ENCODE results near the gene HSCB.
"Not testable (repeated sequence)": the region's sequence is repeated elsewhere in the genome, so short reads cannot be mapped to it uniquely, and the experiment has no call there.

HSCB gene

DNA sequence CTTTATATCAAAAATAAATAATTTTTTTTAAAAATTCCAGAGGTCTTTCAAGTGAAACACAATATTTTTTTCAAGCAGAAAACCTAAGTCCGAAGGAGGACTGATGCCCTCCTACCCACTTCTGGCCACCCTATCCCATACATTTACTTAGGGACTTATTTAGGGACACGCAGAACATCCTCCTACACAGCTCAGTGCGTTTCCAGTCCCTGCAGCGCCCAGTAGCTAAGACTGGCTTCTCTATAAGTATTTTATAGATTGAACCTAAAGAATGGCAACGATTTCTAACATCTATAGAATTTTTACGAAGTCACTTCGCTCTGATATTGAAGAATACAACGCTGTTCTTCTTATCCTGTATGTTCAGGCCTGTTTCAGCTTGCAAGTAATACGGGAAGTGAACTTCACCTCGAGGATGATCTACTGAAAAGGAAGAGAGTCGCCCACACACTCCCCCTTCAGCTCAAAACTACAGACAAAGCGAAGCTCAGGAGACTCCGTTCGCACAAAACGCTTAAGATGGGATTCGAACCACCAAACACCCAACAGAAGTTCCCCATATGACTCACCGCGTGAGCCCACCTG is 547 bp upstream of the HSCB start:
- DNase-seq: no peak

DNA sequence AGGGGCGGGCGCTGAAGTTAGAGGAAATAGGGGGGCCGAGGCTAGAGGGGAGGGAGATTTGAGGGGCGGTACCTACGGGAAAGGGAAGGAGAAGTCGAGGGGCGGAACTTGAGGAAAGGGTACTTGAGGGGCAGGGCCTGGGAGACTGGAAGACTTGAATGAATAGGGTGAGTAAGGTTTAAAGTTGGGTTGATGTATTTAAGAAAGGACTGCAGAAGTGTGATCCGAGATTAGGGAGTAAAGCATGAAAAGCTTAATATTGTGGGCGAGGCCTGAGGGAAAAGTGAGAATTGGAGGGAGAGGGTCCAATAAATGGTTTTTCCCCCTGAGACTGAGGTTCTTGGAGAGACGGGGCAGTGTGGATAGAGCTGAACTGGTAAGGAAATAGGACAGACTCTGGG is 723 bp downstream of the HSCB start:
- DNase-seq: no peak

DNA sequence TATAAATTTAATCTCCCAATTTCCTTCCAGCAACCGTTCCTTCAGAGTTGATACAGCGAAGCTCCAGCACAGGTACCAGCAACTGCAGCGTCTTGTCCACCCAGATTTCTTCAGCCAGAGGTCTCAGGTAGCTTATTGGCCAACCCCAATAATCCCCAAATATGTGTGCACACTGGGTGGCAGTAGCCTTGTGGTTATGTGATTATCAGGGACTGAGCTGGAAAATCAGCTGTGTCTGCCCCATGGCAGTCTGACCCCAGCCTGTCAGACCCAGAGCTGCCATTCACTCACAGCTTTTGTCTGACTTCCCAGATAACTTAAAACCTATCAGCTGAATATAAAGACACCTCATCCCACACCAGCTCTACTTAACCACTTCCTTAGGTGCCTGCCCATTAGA is 2.0 kb downstream of the HSCB start:
- no peak for DNase-seq

DNA sequence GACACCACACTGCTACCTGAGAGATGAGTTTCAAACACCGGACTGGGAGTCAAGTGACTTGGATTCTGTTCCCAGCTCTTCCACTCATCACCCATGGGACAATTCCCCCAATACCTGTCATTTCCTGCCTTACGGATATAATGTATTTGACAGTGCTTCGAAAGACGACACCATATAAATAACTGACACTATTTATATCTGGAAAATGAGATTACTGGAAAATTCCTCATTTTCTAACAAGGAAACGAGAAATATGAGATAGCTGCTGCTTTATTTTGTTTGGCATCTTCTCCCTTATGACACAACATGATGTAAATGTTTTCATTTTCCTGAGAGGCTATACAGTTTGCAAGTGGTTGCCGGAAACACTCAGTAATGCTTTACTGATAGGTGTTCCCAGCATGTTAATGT is 8.6 kb downstream of the HSCB start:
- no peak for DNase-seq

DNA sequence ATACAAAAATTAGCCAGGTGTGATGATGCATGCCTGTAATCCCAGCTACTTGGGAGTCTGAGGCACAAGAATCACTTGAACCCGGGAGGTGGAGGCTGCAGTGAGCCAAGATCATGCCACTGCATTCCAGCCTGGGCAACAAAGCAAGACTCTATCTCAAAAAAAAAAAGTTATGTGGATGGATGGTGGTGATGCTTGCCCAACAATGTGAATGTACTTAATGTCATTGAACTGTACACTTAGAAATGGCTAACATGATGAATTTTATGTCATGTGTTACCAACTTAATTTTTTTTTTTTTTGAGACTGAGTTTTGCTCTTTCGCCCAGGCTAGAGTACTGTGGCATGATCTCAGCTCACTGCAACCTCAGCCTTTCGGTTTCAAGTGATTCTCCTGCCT is 12.7 kb downstream of the HSCB start:
- DNase-seq: not testable (repeated sequence)

DNA sequence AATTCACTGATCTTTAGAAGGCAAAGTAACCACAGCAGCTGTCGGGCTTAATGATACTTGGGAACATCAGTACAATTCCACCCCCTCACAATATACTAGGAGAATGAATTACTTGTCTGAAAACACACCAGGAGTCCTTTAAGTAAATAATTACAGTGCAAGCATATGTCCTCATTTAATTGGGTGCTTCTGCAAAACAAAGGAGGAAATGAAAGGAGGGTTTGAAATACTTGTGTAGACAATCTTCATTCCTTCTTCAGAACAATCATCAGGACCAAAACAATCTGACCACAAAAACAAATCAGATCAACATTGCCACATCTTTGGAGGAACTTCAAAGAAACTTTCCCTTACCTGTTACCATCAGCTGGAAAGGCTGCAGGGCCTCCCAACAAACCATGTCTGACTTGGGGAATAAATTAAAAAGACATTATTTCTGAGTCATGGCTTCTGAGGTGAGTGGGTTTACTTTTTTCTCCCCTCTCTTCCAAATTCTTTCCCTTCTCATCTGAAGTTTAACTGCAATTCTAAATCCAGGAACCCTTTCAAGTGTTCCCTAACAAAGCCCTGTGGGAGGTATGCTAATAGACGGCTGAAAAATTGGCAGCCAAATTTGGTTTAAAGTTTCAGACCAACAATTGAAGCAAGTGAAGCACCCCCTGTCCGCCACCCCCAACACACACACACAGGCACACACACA is 18.2 kb downstream of the HSCB start:
- DNase-seq: peak; percentile 74

DNA sequence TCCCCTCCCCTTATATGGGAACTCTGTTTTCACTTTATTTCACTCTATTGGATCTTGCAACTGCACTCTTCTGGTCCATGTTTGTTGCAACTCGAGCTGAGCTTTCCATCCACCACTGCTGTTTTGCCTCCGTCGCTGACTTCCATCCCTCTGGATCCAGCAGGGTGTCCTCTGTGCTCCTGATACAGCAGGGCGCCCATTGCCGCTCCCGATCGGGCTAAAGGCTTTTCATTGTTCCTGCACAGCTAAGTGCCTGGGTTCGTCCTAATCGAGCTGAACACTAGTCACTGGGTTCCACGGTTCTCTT is 19.6 kb downstream of the HSCB start:
- DNase-seq: no peak

DNA sequence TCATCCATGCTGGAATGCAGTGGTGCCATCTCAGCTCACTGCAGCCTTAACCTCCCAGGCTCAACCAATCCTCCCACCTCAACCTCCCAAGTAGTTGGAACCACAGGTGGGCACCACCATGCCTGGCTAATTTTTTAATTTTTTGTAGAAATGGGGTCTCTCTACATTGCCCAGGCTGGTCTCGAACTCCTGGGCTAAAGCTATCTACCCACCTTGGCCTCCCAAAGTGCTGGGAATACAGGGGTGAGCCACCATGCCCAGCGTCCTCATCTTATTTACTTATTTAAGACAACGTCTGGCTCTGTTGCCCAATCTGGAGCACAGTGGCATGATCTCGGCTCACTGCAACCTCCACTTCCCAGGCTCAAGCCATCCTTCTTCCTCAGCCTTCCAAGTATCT is 20.2 kb downstream of the HSCB start:
- DNase-seq: not testable (repeated sequence)

DNA sequence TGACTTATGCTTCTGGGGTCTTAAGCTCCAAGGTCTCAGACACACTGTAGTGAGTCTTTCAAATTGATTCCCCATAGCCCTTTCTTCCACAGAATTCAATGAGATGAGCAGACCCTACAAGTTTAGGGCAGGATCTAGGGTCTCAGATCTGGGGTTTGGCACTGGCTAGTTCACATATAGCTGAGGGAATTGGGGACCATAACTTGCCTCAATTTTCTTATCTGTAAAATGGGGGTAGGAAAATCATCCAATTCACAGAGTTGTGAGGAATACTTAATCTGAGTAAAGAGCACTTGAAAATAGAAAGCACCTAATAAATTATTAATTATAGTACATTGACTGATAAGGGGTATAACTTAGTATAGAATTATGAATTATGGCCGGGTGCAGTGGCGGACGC is 24.8 kb downstream of the HSCB start:
- DNase-seq: no peak

DNA sequence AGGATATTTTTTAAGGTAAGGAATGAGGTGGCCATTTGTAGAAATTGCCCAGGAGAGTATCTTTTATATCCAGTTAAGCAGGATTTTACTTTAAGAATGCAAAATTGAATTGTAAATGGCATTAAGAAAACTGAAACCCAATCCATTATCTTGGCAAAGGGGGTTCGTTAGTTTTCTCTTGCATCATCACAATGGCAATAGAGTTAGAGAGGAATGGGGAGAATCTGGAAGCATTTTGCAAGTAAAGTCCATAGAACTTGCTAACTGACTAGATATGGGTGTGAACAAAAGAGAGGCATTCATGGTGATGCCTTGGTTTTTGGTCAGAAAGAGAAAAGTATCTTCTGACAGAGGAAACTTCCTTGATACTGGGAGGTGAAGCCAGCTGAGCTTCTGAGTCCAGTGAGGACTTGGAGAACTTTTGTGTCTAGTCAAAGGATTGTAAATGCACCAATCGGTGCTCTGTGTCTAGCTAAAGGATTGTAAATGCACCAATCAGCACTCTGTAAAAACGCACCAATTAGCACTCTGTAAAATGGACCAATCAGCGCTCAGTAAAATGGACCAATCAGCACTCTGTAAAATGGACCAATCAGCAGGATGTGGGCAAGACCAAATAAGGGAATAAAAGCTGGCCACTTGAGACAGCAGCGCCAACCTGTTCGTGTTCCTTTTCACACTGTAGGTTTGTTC is 27.0 kb downstream of the HSCB start:
- no peak for DNase-seq

DNA sequence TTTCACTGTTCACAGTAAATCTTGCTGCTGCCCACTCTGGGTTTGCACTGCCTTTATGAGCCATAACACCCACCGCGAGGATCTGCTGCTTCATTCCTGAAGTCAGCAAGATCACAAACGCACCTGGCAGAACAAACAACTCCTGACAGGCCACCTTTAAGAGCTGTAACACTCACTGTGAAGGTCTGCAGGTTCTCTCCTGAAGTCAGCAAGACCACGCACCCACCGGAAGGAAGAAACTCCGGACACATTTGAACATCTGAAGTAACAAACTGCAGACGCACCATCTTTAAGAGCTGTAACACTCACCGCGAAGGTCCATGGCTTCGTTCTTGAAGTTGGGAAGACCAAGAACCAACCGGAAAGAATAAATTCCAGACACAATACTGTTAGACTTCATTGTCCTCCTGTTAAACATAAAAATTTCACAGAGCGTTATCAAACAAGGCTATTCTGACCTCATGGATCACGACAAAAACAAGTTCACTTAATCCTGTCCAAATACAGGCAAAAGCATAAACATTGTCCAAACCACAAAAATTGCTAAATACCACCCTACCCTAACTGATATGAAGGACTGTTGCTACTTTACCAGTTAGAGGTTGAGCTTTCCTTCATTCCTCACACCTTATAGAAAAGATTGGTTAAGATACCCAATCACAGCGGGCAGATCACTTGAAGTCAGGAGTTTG is 27.7 kb downstream of the HSCB start:
- DNase-seq: no peak

DNA sequence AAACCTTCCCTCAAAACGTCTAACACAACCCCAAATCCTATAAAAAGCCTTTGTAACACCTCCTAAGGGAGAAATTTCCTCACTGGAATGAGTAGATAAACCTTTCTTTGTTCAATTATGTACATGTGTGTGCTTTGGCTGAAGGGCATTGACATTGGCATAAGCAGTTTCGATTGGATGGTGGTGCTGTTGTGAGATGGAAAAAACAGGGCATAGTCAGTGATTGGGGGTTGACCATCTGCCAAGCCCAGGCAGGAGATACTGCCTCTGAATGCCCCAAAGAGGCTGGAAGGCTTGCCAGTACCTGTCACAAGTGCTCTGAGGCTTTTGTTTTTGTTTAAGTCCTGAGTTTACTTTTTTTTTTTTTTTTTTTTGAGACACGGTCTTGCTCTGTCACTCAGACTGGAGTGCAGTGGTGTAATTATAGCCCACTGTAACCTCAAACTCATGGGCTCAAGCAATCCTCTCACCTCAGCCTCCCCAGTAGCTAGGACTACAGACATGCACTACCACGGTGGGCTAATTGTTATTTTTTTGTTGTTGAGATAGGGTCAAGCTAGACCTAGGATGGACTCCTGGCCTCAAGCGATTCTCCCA is 29.5 kb downstream of the HSCB start:
- peak; percentile 94 for DNase-seq

DNA sequence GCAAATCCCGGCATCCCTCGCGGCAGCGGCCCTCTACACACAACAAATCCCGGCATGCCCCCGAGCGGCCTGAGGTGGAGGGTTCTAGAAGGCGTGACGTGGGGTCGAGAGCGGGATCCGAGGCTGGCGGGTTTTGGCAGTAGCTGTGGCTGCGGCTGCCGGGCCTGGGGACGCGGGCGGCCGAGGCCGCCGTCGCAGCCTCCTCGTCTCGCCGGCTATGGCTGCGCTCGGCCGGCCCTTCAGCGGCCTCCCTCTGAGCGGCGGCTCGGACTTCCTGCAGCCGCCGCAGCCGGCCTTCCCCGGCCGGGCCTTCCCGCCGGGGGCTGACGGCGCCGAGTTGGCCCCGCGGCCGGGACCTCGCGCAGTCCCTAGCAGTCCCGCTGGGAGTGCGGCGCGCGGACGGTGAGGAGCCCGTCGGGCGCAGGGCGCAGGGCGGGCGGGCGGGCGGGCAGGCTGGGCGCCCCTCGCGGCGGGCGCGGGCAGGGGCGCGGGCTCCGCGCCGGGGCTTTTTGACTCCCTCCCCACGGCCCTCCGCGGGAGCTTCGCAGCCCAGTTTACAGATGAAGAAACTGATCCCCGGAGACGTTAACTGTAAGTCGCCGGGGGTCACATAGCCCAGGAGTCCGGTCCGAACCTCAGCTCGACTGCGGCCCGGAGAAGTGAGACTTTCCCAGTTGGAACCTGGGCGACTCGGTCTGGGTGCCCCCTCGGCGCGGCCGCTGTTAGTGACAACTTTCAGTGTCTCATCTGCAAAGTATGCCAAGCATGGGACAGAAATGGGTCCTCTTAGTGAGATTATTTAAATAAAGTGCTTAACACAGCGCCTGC is 31.0 kb downstream of the HSCB start, which contains the start of gene CCDC117:
Gene CCDC117 (plus strand): TSS at position 63 of the 828 bp plus-strand sequence. CDS start 155 bp downstream, at position 218.
- DNase-seq: peak; percentile 96

DNA sequence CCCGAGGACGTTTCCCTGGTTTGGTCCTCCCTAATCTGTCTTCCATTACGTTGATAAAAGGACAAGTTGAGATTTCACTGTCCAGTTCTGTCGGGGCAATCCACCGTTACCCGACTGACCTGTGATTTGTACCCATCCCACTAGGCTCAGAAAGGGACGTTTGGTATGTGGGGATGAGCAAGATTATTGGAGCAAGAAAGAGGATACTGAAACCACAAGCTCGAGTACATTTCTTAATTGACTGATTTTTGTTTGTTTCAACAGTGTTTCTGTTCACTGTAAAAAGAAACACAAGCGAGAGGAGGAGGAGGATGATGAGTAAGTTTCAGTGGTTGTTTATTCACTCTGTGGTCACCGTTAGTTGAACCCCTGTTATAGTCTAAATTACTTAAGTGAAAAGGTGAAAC is 31.6 kb downstream of the HSCB start:
- no peak for DNase-seq

DNA sequence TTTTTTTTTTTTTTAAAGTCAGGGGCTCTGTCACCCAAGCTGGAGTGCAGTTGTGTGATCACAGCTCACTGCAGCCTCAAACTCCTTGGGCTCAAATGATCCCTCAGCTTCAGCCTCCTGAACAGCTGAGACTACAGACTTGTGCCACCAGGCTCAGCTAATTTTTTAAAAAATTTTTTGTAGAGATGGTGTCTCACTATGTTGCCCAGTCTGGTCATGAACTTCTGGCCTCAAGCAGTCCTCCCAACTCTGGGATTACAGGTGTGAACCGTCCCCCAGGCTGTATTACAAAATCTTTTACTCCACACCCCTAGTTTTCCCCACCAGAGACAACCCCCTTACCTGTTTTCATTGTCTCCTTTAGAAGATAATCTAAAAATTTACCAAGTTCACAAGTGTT is 32.5 kb downstream of the HSCB start:
- DNase-seq: no peak

DNA sequence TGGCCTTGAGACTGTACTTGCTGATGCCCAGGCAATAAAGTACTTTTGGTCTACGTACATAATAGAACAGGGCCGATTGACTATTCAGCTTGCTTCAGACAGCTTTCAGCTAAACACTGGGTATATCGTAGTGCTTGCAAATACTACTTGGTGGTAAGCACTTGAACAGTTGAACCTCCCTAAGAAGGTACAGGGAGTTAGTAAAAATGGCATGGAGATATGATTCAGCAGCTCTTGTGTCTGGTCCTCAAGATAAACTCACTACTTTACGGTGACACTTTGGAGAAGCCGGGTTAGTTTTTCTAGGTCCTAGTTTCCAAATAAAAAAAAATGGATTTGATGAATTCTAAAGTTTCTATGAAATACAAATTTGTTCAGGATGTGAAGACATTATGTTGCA is 38.0 kb downstream of the HSCB start:
- no peak for DNase-seq

DNA sequence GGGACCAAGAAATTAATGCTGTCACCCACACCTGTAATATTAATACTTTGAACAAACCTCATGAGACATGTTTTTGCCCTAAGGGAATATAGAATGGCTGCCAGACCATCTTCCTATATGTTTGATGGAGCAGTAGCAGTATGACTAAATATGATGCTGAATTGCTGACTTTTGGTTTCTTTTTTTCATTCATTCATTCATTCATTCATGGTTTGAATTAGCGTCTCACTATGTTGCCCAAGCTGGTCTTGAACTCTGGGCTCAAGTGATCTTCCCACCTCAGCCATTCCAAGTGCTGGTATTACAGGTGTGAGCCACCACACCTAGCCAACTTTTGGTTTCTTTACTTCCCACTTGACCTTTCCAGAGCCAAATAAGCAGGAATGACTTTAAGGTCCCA is 38.5 kb downstream of the HSCB start:
- DNase-seq: no peak

DNA sequence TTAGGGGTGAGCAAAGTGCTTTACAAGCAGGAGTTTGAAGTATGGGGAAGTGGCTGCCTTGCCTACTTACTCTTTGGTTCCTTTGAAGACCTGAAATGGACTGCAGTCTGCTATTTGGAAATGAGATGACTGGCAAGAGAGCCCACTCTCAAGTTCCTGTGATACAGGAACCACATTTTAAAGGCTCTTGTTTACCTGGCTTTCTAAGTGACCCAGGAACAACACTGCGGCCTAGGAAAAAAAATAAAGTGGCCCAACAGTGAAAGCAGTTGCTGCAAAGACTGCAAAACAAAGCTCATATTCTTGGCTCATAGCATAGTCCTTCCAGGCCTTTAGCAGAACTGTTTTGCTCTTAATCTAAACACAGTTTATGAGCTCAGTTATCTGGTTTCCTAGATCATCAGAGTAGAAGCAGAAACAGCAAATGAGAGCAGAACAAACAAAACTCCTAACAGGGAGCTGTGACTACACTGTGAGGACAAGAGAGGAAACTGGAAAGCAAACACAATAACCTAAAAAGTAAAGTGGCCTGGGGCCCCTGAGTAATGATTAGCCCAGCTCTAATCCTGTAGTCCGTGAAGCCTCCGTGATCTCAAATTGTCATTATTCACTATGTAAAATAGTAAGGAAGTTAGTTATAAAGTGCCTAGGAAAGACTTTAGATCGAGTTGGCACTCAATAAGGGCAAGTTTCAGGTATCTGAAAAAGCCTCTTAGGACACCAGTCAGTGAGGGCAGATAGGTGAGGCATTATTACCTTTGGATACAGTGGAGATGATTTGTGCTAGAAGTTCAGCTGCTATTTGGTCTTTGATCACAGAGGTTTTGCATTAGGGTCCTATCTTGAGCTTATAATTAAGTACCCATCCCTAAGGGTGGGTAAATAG is 42.2 kb downstream of the HSCB start:
- DNase-seq: no peak

DNA sequence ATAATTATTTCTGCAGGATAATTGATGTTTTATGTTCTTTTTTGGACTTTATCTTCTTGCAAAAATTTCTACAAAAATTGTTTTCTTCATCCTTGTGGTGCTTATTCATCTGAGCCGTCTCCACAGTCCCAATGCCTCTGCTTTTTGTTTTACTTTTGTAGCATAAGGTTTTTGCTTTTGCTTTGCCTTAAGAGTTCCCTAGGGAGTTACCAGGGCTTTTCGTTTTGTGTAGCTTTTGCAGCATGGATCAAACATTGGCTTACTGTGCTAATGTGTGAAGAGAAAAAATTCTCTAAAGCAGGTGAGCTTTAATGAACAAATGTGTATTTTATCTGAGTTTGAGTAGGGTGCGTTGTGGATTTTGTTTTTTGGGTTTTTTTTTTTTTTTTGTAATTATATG is 46.8 kb downstream of the HSCB start:
- peak; percentile 79 for DNase-seq

DNA sequence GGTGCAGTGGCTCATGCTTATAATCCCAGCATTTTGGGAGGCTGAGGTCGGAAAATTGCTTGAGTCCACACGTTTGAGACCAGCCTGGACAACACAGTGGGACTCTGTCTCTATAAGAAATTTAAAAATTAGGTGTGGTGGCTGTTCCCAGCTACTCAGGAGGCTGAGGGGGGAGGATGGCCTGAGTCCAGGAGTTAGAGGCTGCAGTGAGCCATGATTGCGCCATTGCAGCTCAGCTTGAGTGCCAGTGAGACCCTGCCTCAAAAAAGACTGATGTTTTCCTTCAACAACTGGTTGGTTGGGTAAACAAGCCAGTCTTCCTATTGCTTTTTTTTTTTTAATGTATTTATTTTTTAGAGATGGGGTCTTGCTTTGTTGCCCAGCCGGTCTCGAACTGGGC is 49.3 kb downstream of the HSCB start:
- DNase-seq: no peak

DNA sequence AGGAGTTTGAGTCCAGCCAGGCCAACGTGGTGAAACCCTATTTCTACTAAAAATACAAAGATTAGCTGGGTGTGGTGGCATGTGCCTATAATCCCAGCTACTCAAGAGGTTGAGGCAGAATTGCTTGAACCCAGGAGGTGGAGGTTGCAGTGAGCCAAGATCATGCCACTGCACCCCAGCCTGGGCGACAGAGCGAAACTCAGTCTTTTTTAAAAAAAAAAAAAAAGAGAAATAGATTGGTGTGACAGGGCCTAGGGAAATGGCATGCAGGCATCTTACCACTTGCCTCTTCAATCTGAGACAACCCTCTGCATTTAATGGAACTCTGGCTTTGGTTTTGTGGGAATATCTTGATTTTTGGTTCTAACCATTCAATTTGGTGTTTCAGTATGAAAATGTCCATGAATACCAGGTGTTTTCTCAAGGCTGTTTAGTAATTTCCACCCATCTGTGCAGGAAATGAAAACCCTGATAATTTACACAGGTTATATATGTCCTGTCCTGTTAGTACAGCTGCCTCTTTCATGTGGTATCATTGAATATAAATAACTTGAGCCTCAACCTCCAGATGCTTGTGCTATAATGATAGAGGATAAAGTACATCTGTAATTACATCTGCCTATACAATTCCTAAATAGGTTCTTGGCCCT is 50.1 kb downstream of the HSCB start:
- DNase-seq: peak; percentile 58

Data from NCI-H2171 treated with DMSO at 0.1 percent for 48 hours (cell line).